ENCODE data around the gene GALNT10.

GRCh38 chr5:154358516-154359220 is 168.1 kb downstream of the GALNT10 start:
- TF ChIP-seq HDAC6 (IDR thresholded peaks at IDR 0.05; ENCODE audit: low read depth, low read length) (no peak), JUND (IDR thresholded peaks at IDR 0.05; ENCODE audit: borderline replicate concordance, low read depth, low read length) (no peak), JUND (tag; IDR thresholded peaks at IDR 0.05; ENCODE audit: borderline replicate concordance, low read depth, low read length) (no peak), GTF2B (IDR thresholded peaks at IDR 0.05; ENCODE audit: extremely low read depth, insufficient read length) (no peak), FOXA1 (IDR thresholded peaks at IDR 0.05; ENCODE audit: borderline replicate concordance) (no peak), RBBP5 (IDR thresholded peaks at IDR 0.05; ENCODE audit: borderline replicate concordance, insufficient read depth, low read length, poor library complexity, severe bottlenecking) (no peak), ZNF133 (CRISPR knock-in tag; IDR thresholded peaks at IDR 0.05) (no peak), HDAC2 (IDR thresholded peaks at IDR 0.05) (no peak), SAFB (IDR thresholded peaks at IDR 0.05; ENCODE audit: borderline replicate concordance, low read depth, low read length) (no peak), TARDBP (IDR thresholded peaks at IDR 0.05) (no peak), MLLT1 (IDR thresholded peaks at IDR 0.05) (no peak), FOSL1 (tag; conservative IDR thresholded peaks at IDR 0.05) (no peak)

All from K562 (cell line).